Spleen (tissue), 11 donors: ENCODE results near the gene C5orf15. TPM values are rescaled to one million over a fixed set of nuclear protein-coding genes. Genes with fewer than 3 reads are reported as not detected.

Experiments used
- DNase-seq: peaks from one replicate; pipeline ENCODE4 v3.0.0-alpha.2; 2020
- H3K27ac ChIP-seq, 8 donors: fragments of 200-600 bp; sonication (generic) in 7 of 8; 1 replicate in 4 of 8; 2 replicates in 4 of 8; pipeline versions ENCODE4 v1.5.0 to v1.8.0; 2016 to 2021; ENCODE audit warnings: inconsistent platforms in 4 of 8, mild to moderate bottlenecking in 4 of 8, moderate library complexity in 1 of 8
- H3K27me3 ChIP-seq, 7 donors: fragments of 200-600 bp; sonication (generic) in 6 of 7; replicated peaks in 1 of 7; 1 replicate in 4 of 7; 2 replicates in 3 of 7; pipeline versions ENCODE4 v1.5.0 to v1.8.0; 2016 to 2021; ENCODE audit warnings: inconsistent platforms in 3 of 7, mild to moderate bottlenecking in 1 of 7
- H3K36me3 ChIP-seq, 6 donors: fragments of 200-600 bp; sonication (generic) in 5 of 6; 1 replicate in 4 of 6; 2 replicates in 2 of 6; pipeline versions ENCODE4 v1.5.0 to v1.8.0; 2016 to 2021; ENCODE audit warnings: inconsistent platforms in 2 of 6
- H3K4me1 ChIP-seq, 6 donors: fragments of 200-600 bp; sonication (generic) in 5 of 6; 1 replicate in 3 of 6; 2 replicates in 3 of 6; pipeline versions ENCODE4 v1.5.0 to v1.8.0; 2016 to 2021; ENCODE audit warnings: inconsistent platforms in 3 of 6
- H3K4me3 ChIP-seq, 8 donors: fragments of 200-600 bp; sonication (generic) in 7 of 8; 1 replicate in 4 of 8; 2 replicates in 4 of 8; pipeline versions ENCODE4 v1.5.0 to v1.8.0; 2016 to 2021; ENCODE audit warnings: inconsistent platforms in 4 of 8, mild to moderate bottlenecking in 4 of 8, moderate library complexity in 2 of 8
- H3K9me3 ChIP-seq, 8 donors: fragments of 200-600 bp; sonication (generic) in 7 of 8; 1 replicate in 4 of 8; 2 replicates in 4 of 8; pipeline versions ENCODE4 v1.5.0 to v1.8.0; 2016 to 2021; ENCODE audit warnings: inconsistent platforms in 4 of 8
- CTCF ChIP-seq, 11 experiments: fragments of 200-600 bp in 7 of 11; fragments of 450-650 bp in 4 of 11; sonication (generic) in 4 of 11; IDR thresholded peaks in 8 of 11; conservative IDR thresholded peaks in 3 of 11; 1 replicate in 7 of 11; 2 replicates in 4 of 11; pipeline versions ENCODE4 v1.4.0 to v1.8.0; 2016 to 2021; ENCODE audit warnings: antibody characterized with exemption in 11 of 11, inconsistent platforms in 4 of 11, mild to moderate bottlenecking in 1 of 11
- POLR2A ChIP-seq, 3 donors: fragments of 450-650 bp; IDR thresholded peaks; one replicate each; pipeline ENCODE4 v1.5.1; 2017; ENCODE audit warnings: antibody characterized with exemption in 3 of 3, mild to moderate bottlenecking in 1 of 3
- POLR2AphosphoS5 ChIP-seq, 3 donors: sonication (generic); formaldehyde crosslinking; IDR thresholded peaks; one replicate each; pipeline ENCODE4 v1.5.1; 2017; ENCODE audit warnings: antibody characterized with exemption in 3 of 3
- WGBS, 5 donors: extraction: QIAGEN DNeasy Blood & Tissue Kit in 3 of 5; methylation state at CpG; one replicate each; pipeline versions ENCODE4 v1.1.5 to v1.1.7; 2013 to 2018; 5-methylcytosine and 5-hydroxymethylcytosine counted together
- intact Hi-C: fragments of 100-400 bp; cut with DNase I; formaldehyde crosslinking; loops from one replicate; pipeline ENCODE4 v1.15.0; 2023; ENCODE audit warnings: low total_unique reads
- polyA plus RNA-seq, 3 donors: library from polyadenylated mRNA; stranded (reverse); fragments of 200-250 nt; gene quantifications; one replicate each; pipeline ENCODE4 v1.2.1, GENCODE V29; 2013
- total RNA-seq, 7 donors: library from RNA; depleted of rRNA in 3 of 7; stranded (reverse); fragments of >200 nt in 3 of 7; fragmentation: NEBNext Ultra II Directional in 4 of 7; extraction: Animal tissue kit (Norgen Biotek cat#: 25700) in 4 of 7; gene quantifications; one replicate each; pipeline versions ENCODE4 v1.1.0 to v1.2.1, GENCODE V29; 2016 to 2021
- donor health status: healthy with polysubstance abuse.
- donor health status: DM: no; HTN: no; CAD: no; lungs with moderate emphysema.
- donor health status: DM: no; HTN: no; CAD: no.
- donor health status: Bipolar disorder and iron deficiency.
- donor health status: healthy.
- donor health status: DM: no; HTN: no; CAD: no.
- donor health status: DM: yes; HTN: yes; CAD: no.

The C5orf15 gene
- total and polyA plus RNA-seq, 10 donors, result 25.4 to 49.6 (median 28.5) TPM

DNA sequence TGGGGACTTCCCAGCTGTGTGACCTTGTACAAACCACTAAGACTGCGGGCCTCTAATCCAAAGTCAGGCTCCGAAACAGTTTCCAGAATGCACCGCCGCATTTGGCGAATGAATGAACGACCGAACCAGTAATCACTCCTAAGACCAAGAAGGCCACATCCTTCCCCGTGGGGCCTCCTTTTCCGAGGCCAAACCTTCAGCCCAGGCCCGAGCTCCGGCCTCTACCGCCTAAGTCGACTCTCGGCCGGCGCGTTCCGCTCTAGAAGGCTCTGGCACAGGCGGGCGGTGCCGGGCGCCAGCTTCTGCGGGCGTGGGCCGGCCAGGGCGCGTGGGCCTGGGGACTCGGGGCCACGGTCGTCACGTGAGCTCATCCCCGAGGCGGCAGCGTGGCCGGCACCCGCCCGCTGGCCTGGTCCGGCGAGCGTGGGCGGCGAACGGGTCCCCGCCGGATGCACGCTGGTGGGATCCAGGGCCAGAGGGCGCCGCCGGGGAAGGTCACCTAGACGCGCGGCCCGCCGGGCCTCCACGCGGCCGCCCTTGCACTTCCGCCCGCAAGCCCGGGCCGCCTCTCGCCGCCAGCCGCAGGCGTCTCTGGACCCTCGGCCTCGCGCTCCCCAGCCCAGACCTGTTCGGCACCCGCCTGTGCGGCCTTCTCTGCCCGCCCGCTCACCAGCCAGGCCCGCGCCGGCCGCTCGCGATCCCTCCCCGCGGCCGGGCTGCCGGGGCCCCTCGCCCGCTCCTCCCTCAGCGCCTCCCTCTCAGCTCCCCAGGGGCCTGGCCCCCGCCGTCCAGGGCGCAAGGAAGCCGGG, 35.6 kb upstream of the C5orf15 start:
- H3K4me3 ChIP-seq, result peak overlapping the region; percentile 42 to 94 (median 90)
- TF ChIP-seq POLR2A (IDR thresholded peaks at IDR 0.05), result no peak
- no peak for TF ChIP-seq CTCF (IDR thresholded peaks at IDR 0.05 in 8 of 11, conservative IDR thresholded peaks at IDR 0.05 in 3 of 11)
- TF ChIP-seq POLR2AphosphoS5 (IDR thresholded peaks at IDR 0.05), result peak in 2 of 3 donors; percentile 10 to 44
- H3K36me3 ChIP-seq, result peaks cover 0 to 18% (median 2%) of the 10 kb centered on the region in 6 donors
- peak overlapping the region; percentile 94 to 99 (median 97) for H3K27ac ChIP-seq
- intact Hi-C loops, result no loop called here
- peaks cover 23 to 66% (median 51%) of the 10 kb centered on the region in 6 donors for H3K4me1 ChIP-seq
- WGBS, 5 donors, result 0% methylated on average over 11 to 90 of the region's 90 CpGs
- peak; percentile 95 for DNase-seq
- no peaks in the 10 kb centered on the region for H3K9me3 ChIP-seq
- H3K27me3 ChIP-seq, result no peaks in the 10 kb centered on the region

- peak; percentile 66 for DNase-seq
- no peaks in the 10 kb centered on the region for H3K27me3 ChIP-seq
- H3K4me1 ChIP-seq, result peaks cover 23 to 73% (median 55%) of the 10 kb centered on the region in 6 donors
- peaks cover 0 to 18% (median 2%) of the 10 kb centered on the region in 6 donors for H3K36me3 ChIP-seq
- H3K4me3 ChIP-seq, result peak overlapping the region; percentile 42 to 94 (median 90)
- H3K9me3 ChIP-seq, result no peaks in the 10 kb centered on the region
- WGBS, 5 donors, result 20 to 29% (median 23%) methylated on average over 11 of the region's 11 CpGs
- intact Hi-C loops, result no loop called here
- H3K27ac ChIP-seq, result peak overlapping the region; percentile 94 to 99 (median 97)
- TF ChIP-seq POLR2AphosphoS5 (IDR thresholded peaks at IDR 0.05), result no peak
- no peak for TF ChIP-seq CTCF (IDR thresholded peaks at IDR 0.05 in 8 of 11, conservative IDR thresholded peaks at IDR 0.05 in 3 of 11)
- TF ChIP-seq POLR2A (IDR thresholded peaks at IDR 0.05), result no peak
Measured at GRCh38 chr5:134003064-134003816, 34.8 kb upstream of the C5orf15 start.

GRCh38 chr5:134001938-134002731, 33.7 kb upstream of the C5orf15 start:
- TF ChIP-seq POLR2AphosphoS5 (IDR thresholded peaks at IDR 0.05) (no peak), CTCF (IDR thresholded peaks at IDR 0.05 in 8 of 11, conservative IDR thresholded peaks at IDR 0.05 in 3 of 11) (no peak), POLR2A (IDR thresholded peaks at IDR 0.05) (no peak)
- H3K27me3 ChIP-seq, result no peaks in the 10 kb centered on the region
- H3K27ac ChIP-seq, result no peak overlapping the region
- DNase-seq, result peak; percentile 38
- H3K4me3 ChIP-seq, result no peak overlapping the region
- WGBS, 5 donors, result 90 to 94% (median 91%) methylated on average over 13 of the region's 13 CpGs
- intact Hi-C loops, result no loop called here
- peaks cover 23 to 83% (median 56%) of the 10 kb centered on the region in 6 donors for H3K4me1 ChIP-seq
- peaks cover 0 to 18% (median 2%) of the 10 kb centered on the region in 6 donors for H3K36me3 ChIP-seq
- no peaks in the 10 kb centered on the region for H3K9me3 ChIP-seq
